Neural progenitor cell (in vitro differentiated cells): Measurements from ENCODE around the gene DIP2A.

ENCODE experiments used
- EZH2 ChIP-seq: fragments of 200-600 bp; sonication (generic); IDR thresholded peaks from 2 replicates; pipeline ENCODE4 v1.6.1; 2017; ENCODE audit warnings: antibody characterized with exemption, mild to moderate bottlenecking, moderate library complexity
- EZH2phosphoT487 ChIP-seq: fragments of 200-600 bp; sonication (generic); IDR thresholded peaks from 2 replicates; pipeline ENCODE4 v1.6.1; 2017; ENCODE audit warnings: antibody characterized with exemption
- TF ChIP-seq, protein P1 (sequence below): fragments of 200-600 bp; sonication (generic); IDR thresholded peaks from 2 replicates; pipeline ENCODE4 v1.5.1; 2017; ENCODE audit warnings: antibody characterized with exemption, mild to moderate bottlenecking

DNA sequence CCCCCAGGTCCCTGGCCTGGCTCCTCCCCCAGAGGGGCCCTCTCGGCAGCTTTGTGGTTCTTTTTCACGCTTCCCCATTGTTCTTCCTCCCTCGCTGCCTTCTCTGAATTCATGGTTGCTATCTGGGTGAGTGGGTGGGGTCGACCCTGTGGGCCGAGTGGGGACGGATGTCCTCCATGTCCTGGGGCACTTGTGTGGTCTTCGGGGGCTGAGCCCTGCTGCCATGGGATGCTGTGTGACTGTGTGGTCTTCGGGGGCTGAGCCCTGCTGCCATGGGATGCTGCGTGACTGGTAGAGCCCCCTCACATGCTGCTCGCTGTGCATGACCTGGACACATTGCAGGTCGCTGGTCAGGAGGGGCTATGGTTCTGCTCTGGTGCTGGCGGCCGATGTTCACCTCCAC is 21.6 kb upstream of the DIP2A start:
- TF ChIP-seq, protein P1, sequence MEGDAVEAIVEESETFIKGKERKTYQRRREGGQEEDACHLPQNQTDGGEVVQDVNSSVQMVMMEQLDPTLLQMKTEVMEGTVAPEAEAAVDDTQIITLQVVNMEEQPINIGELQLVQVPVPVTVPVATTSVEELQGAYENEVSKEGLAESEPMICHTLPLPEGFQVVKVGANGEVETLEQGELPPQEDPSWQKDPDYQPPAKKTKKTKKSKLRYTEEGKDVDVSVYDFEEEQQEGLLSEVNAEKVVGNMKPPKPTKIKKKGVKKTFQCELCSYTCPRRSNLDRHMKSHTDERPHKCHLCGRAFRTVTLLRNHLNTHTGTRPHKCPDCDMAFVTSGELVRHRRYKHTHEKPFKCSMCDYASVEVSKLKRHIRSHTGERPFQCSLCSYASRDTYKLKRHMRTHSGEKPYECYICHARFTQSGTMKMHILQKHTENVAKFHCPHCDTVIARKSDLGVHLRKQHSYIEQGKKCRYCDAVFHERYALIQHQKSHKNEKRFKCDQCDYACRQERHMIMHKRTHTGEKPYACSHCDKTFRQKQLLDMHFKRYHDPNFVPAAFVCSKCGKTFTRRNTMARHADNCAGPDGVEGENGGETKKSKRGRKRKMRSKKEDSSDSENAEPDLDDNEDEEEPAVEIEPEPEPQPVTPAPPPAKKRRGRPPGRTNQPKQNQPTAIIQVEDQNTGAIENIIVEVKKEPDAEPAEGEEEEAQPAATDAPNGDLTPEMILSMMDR, result no peak
- TF ChIP-seq EZH2, result no peak
- TF ChIP-seq EZH2phosphoT487, result no peak
